Right renal pelvis (tissue), 4 donors: ENCODE measurements around the gene MYL9. TPM values are rescaled to one million over a fixed set of nuclear protein-coding genes. Genes with fewer than 3 reads are reported as not detected.

ENCODE experiments used
- DNase-seq, 4 donors: peaks; one replicate each; pipeline ENCODE4 v3.0.0-alpha.2; 2013; ENCODE audit warnings: low read depth in 4 of 4, low spot score in 3 of 4, missing footprints in 1 of 4
- polyA plus RNA-seq, 4 donors: library from polyadenylated mRNA; unstranded; fragments of 120-200 nt; gene quantifications; one replicate each; pipeline ENCODE4 v1.2.1, GENCODE V29; 2013; ENCODE audit not compliant: insufficient read length in 4 of 4

MYL9 gene
- polyA plus RNA-seq, 4 donors, result 237 to 261 (median 257) TPM

DNA sequence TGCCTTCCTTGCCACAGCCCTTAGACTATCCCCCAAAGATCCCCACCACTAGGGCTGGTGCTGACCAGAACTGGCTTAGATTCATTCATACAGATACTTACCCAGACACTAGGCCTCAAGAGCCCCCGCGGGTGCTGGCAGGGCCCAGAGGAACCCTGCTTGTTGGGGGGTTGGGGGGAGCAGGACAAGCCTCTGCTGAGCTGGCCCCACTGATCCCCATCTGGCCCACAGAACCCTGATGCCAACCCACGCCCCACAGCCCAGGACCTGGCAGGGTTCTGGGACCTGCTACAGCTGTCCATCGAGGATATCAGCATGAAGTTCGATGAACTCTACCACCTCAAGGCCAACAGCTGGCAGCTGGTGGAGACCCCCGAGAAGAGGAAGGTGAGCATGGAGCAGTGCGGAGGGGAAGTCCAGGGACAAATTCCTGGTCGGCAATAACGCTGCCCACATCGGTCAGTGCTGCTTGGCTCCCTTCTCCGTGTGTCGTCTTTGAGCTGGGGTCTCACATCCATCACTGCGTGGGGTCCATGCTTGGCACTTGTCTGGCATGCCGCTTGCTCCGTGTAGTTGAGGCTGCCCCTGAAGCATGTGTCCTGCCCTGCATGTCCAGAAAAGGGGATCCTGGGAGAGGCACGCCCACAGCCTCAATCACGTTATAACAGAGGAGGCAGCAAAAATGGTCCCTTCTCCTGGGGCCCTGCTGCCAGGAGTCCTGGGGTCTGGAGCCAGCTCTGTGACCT lies 15.5 kb upstream of the MYL9 start:
- DNase-seq, result no peak

DNA sequence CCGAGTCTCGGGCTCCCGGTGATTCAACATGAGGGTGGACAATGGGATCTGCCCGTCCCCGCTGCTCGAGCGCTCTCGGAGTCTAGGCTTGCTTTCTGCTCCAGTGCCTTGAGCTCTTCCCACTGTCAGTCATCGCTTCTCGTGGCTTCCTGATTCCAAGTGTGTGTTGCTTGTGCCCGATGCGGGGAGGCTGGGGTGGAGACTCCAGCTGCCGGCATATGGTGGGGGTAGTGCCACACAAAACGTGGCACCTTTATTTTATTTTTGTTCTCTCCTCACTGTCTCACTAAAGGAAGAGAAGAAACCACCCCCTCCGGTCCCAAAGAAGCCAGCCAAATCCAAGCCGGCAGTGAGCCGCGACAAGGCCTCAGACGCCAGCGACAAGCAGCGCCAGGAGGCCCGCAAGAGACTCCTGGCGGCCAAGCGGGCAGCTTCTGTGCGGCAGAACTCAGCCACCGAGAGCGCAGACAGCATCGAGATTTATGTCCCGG lies 14.8 kb upstream of the MYL9 start:
- DNase-seq, result no peak

DNA sequence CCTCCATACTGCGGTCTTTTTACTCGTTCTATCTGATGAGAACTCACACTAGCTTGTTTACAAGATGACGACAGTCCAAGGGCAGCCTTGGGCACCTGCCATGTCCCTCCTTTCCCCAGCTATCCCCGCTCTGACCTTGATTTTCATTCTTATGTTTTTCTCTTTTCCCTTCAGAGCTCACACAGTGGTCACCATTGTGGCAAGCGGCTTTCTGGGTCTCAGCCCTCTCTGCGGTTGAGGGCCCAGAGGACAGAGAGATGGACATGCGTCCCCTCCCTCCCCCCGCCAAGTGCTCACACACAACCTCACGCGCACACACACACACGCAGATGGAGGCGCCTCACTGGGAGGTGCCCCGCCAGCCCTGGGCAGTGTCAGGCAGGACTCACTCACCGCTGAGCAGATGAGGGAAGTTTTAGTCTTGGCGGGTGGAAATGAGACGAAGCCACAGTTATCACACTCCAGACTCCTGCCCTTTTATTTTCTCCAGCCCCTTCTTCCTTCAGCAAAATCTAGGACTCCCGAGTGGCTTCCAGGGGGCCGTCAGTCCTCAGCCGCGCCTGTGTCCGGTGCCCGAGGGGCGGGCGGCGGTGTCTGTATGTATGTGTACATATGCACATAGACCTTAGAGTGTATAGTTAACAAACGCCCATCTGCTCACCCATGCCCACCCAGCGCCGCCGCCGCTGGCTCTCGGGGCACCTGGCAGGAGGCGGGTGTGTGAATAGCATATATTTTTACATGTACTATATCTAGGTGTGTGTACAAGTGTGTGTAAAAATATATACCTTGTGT lies 13.8 kb upstream of the MYL9 start:
- DNase-seq, result no peak

DNA sequence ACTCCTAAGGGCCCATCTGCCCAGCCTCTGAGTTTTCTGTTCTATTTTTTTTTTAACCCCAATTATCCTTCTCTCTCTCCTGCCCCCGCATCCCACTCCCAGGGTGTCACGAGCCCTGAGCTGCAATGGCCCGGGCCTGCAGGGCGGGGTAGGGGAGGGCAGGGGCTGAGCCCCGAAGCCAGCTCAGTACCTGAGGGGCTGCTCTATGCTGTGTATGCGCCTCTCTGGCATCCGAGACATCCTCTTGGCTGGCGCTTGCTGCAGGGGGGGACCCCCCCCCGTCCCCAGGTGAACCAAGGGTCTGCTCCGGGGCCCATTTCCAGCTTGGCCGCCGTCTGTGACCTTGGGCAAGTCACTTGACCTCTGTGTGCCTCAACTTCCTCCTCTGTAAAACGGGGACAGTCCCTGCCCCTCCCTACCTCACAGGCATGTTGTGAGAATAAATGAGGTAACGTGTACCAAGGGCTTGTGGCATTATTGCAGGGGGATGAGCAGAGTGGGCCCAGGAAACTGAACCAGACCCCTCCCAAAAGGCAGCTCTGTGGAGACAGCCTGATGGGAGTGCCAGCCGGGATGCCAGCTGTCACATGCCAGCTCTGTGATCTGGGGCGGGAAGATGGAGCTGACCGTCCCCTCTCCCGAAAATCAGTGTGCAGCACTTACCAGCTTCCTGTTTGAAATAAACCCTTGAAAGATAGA lies 13.0 kb upstream of the MYL9 start:
- no peak for DNase-seq

DNA sequence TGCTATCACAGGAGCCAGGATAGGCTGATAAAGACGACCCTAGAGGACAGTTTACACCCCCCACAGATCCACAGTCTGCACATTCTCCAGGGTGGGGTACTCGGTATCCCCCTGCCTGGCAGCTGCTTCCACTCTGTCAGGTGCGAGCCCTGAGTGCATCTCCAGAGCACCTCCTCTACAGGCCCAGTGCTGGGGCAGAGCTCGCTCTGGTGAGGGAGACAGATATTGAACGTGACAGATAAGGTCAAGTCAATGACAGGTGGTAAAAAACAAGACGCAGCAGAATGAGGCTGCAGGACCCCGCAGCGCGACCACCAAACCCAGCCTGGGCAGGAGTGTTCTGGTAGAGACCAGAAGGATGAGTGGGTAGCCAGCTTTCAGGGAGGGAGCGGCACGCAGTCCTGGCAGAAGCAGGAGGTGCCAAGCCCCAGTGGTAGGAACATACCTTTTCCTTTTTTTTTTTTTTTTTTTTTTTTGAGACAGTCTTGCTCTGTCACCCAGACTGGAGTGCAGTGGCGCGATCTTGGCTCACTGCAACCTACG lies 12.4 kb upstream of the MYL9 start:
- no peak for DNase-seq

DNA sequence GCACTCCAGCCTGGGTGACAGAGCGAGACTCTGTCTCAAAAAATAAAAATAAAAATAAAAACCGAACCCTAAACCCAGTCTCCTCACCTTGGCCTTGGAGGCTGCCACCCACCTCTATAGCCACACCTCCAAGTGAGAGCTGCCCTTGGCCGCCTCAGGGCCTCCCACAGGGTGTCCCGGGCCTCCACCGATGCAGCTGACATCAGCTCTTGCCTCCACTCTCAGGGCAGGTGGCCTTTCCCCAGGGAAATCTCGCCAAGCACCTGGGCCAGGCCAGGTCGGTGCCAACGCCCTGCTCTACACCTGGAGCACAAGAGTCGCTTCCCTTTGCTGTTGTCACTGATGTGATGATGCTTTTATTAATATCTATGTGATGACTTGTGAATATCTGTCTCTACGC lies 8.9 kb upstream of the MYL9 start:
- no peak for DNase-seq

DNA sequence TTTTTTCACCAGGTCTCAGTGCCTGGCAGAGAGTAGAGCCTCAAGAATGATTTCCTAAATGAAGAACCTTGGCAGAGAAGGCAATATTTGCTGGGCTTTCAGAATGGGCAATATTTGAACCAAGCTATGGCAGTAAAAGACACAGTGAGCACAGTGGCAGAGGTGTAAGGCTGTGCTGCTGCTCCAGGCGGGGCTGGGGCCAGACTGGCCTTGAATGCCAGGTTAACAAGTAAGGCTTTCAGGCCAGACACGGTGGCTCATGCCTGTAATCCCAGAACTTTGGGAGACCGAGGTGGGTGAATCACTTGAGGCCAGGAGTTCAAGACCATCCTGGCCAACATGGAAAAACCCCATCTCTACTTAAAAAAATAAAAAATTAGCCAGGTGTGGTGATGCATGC lies 8.5 kb upstream of the MYL9 start:
- DNase-seq, result no peak

DNA sequence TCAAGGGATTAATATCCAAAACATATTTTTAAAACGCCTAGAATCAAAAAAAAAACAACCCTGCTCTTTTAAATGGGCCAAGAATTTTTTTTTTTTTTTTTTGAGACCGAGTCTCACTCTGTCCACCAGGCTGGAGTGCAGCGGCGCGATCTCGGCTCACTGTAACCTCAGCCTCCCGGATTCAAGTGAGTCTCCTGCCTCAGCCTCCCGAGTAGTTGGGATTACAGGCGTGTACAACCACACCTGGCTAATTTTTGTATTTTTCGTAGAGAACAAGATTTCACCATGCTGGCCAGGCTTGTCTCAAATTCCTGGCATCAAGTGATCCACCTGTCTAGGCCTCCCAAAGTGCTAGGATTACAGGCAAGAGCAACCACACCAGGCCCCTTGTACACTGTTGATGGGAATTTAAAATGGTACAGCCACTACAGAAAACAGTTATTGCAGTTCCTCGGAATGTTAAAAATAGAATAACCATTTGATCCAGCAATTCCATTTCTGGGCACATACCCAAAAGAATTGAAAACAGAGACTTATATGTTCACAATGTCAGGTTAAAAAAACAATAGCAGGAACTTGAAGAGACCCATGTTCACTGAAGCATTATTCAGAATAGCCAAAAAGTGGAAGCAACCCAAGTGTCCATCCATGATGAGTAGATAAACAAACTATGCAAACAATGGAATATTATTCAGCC lies 3.1 kb upstream of the MYL9 start:
- DNase-seq, result no peak

DNA sequence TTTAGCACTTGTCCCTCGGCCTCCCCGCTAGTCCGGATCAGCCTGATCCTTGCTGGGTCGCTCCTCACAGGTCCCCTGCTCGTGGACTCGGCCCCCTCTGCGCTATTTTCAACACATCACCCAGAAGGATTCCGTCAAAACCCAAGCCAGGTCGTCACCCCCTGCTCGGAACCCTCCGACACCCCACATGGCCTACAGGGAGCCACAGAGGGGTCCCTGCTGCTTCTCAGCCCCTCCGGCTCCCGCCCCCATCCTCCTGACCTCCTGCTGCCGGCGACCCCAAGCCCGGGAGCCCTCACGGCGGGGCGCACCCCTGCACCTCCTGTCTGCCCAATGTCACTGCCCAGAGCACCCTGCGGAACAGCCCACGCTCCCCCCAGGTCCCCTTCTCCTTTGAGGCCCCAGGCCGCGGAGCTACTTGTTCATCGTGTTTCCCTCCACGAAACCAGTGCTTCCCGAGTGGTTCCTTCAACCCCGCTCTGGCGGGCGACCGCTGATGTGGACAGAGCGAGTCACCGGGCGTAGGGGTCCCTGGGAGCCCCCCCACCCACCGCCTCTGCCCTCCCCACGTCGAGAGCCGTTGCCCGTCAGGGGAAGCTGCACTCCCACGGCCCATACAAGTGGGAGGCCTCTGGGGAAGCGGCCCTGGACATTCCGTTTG lies 638 bp upstream of the MYL9 start:
- DNase-seq, result no peak

DNA sequence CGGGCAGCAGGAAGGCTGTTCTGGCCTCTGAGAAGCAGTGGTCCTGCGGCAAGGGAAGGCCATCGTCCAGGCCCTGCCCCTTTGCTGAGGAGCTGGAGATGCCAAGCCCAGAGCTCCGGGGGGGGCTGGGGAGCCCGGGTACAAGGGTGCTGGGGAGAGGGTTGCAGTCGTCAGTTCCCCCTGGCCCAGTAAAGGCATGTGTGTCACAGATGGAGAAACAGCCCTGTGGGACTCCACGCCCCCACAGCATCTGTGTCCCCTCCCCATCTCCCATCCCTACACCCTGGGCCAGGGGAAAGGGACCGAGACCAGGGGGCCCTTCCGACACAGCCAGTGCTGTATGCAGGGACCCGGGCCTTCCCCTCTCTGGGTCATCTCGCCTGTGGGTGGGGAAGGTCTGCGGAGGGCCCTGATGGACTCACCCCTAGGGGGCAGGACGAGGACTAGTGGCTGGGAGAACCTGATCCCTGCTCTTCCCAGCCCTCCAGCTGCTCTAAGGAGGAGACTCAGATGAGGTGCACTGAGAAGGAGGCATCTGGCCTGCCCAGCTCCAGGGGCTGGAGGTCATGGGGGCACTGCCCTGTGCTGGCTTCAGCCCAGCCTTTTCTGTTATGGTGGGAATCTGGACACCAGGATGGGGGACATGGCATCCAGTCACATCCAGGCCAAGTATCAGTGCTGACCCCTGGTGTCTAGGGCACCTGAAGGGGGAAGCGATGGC lies 609 bp downstream of the MYL9 start:
- DNase-seq, result no peak

DNA sequence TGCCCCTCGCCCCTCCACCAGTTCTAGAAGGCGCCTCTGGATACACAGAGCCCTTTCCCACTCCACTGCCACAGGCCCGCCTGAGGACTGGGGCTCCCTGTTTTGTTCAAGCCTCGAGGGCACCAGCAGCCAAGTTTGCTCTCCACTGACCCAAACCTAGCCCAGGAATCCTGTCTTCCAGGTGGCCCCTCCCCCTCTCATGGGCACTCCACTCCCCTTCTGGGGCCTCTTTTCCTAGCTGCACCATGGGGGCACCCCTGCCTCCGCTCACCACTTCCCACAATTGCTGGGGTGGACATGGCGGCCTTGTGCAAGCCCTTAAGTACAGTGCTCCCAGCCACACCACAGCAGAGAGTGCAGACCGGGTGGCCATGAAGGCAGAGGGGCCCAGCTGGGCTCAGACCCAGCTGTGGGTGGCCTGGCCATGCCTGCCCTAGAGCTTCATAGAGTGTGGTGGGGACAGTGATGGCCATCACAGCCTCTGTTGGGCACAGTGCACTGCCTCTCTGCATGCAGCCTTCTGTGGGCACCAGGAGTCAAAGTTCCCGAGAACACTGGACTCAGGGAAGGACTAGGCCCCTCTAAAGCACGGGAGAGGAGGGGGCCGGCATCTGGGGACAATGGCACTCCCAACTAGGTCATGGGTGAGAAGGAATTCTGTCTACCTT lies 1.3 kb downstream of the MYL9 start:
- no peak for DNase-seq

DNA sequence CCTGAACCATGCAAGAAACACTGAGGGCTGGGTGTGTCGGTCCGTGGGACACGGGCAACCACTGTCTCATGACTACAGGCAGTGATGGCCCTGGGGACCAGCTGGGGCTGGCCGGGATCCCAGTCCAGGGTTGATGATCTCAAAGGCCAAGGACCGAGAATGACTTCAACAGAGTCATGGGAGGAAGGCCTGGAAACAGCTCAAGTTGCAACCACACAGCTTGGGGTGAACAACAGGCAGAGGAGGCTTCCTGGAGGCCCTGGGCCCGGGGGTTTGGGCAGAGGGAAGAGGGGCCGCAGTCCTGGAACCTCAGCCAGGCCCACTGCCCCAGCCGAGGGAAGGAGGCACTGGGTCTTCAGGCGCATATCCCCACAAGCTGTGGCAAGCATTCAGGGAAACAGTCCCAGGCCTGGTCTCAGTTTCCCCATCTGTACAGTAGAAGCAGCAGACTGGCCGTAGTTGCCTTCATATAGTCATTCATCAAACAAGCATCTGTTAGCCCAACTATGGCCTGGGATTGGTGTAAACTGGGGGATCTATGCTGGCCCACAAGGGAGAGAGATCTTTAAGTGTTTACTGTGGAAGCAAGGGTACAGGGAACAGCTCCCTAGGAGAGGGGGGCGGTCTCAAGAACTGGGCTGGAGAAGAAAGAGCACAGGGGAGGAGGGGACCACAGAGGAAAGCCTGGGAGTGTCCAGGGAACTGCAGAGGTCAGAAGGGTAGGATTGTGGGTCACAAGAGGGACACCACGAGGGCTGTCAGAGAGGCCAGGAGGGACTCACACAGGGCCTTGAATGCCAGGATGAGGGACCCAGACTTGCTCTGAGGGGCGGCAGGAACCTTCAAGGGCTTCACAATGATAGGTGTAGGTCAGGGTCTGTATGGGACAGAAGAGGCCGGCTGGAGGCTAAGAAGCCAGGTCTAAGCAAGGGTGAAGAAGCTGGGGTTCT lies 2.1 kb downstream of the MYL9 start:
- no peak for DNase-seq

DNA sequence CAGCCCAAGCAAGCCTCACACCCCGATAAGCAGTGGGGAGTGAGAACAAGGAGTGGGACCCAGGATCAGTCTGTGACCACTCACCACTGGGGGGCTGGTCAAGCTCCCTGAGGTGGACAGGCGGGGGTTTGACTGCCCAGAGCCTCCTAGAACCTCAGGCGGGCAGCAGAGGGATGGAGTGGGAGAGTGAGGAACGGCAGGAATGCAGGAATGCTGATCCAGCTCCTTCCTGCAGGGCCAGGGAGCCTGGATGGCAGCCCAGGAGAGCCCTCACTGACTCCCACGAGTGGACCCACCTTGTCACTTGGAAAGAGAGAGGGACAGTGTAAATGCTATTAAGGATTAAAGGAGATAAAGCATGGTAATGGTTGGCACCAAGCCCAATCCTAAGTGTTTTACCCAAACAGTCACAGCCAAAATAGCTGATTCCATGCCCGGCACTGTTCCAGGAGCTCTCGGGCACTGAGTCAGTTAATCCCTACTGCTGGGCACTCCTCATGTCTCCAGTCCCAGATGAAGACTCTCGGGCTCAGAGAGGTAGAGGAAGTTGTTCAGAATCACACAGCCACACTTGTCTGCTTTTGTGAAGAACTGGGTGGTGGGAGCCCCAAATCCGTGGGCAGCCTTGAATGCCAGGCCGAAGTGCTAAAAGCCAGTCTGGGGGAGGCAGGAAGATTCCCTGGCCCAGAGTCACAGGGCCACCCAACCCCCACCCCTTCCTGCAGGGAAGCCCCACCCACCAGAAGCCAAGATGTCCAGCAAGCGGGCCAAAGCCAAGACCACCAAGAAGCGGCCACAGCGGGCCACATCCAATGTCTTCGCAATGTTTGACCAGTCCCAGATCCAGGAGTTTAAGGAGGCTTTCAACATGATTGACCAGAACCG lies 3.1 kb downstream of the MYL9 start:
- no peak for DNase-seq

DNA sequence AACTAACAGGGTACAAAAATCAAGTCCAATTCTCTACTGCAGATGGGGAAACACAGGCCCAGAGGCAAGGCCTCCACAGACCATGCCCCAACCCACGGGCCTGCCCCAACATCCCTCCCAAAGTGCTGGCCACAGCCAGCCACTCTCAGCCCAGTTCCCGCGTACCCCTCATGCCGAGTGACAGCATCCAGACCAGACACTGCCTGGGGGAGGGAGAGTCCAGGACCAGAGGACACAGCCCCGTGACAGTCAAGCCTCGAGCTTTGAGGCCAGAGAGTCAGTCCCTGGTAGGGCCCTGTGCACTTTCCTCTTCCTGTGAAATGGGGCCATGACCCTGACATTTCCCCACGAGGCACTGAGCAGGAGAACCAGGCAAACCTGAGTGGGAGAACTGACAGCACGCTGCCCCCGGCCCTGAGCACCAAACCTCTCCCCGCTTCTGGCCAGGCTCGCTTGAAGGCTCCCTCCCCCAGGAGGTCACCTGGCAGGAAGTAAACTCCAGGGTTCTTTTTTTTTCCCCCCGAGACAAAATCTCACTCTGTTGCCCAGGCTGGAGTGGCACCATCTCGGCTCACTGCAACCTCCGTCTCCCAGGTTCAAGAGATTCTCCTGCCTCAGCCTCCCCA lies 4.9 kb downstream of the MYL9 start:
- DNase-seq, result no peak

DNA sequence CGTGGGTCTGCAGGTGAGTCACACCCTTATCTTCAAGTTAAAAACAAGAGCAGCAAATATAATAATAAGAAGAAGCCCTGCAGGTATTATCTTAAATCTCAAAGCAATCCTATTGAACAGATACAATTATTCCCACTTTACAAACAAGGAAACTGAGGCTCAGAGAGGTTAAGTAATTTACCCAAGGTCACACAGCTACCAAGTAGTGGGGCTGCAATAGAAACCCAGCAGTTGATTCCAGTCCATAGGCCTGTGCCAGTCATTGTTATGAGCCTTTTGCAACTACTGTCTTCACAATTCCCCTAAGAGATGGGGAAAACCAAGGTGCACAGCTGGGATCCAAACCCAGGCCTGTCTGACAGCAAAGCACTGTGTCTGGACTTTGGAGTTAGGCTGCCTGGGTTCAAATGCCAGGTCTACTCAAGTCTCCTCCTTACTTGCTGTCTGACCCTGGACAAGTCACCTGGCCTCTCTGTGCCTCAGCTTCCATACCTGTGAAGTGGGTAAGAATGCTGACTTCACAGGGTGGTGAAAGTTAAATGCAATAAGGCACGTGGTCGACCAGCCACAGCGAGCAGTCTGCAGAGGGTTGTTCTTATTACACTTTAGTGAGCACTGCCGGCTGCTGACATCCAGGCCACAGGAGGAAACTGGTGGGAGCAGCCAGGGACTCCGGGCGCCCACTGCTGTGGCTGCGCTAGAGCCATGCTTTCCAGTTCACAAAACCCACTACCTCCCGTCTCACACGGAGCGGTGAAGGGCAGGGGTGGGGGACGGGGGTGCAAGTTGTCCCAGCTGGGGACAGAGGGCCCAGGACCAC lies 6.1 kb downstream of the MYL9 start:
- no peak for DNase-seq

DNA sequence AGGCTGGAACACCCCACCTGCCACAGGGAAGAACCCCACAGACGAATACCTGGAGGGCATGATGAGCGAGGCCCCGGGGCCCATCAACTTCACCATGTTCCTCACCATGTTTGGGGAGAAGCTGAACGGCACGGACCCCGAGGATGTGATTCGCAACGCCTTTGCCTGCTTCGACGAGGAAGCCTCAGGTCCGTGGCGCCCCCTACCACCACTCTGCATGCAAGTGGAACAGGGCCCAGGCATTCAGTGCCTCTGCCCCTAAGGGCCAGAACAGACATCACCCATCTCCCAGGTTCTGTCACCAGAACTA lies 6.6 kb downstream of the MYL9 start:
- DNase-seq, result no peak
